Measurements from ENCODE around the gene CDK18.

Gene CDK18

DNA sequence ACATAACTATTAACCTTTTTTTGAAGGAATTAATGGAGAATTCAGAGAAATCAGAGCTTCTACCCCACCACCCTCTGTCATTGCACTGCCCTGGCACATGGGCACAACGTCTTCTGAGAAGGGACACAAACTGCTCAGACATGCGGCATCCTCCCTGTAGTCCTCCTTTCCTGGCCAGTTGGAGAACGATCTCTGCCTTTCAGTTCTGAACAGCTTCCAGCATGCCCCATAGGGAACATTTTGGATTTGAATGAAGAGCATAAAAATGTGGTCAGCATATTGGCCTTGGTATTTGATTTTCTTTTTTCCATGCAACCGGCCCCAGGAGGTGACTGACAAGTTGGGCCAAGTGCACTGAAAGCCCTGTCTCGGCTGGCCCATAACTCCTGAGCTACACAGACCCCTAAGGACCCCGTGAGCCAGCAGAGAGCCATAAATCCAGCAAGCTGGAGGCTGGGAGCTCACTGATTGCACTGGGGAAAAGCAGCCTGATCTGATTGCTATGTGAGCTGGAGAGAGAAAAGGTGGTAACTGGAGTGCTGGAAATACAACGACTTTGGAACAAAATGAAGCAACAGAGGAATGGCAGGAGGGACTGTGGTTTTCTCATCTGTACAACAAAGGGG, 37.8 kb upstream of the CDK18 start:
- no peak overlapping the region for H3K27ac ChIP-seq (ENCODE audit: low read length, poor library complexity, severe bottlenecking)
- no peak overlapping the region for H3K4me2 ChIP-seq (ENCODE audit: low read length, poor library complexity, severe bottlenecking)
- no peaks in the 10 kb centered on the region for H3K9me3 ChIP-seq (ENCODE audit: control insufficient read depth, low read length)
- no peaks in the 10 kb centered on the region for H3K4me1 ChIP-seq (ENCODE audit: control insufficient read depth, insufficient read depth, low read depth, low read length)
- H3K14ac ChIP-seq (ENCODE audit: low read length in 2 of 2), result no peak overlapping the region
- no peak overlapping the region for H2AFZ ChIP-seq (ENCODE audit: low read depth, low read length)
- H3K23ac ChIP-seq (ENCODE audit: low read length in 2 of 2), result no peak overlapping the region
- H4K8ac ChIP-seq (ENCODE audit: low read length), result no peak overlapping the region
- no peak overlapping the region for H3K4ac ChIP-seq (ENCODE audit: low read depth in 1 of 2, low read length in 2 of 2)
- H2BK120ac ChIP-seq (ENCODE audit: low read depth, low read length), result no peak overlapping the region
- no peak overlapping the region for H3K18ac ChIP-seq (ENCODE audit: low read depth in 1 of 2, low read length in 2 of 2)
- no peak overlapping the region for H2BK15ac ChIP-seq (ENCODE audit: low read depth, poor library complexity, severe bottlenecking)
- no peak overlapping the region for H2BK5ac ChIP-seq (ENCODE audit: low read depth, low read length, poor library complexity, severe bottlenecking)
- H3K79me1 ChIP-seq (replicated peaks; ENCODE audit: low read length, poor library complexity, severe bottlenecking), result no peaks in the 10 kb centered on the region
- H3K4me3 ChIP-seq (ENCODE audit: insufficient read depth in 1 of 2, low read depth in 1 of 2, low read length in 2 of 2), result no peak overlapping the region
- peaks cover 57 to 85% of the 10 kb centered on the region in 2 experiments for H3K27me3 ChIP-seq (ENCODE audit: control insufficient read depth in 1 of 2, insufficient read depth in 1 of 2, low read length in 2 of 2)
- H3K9ac ChIP-seq (ENCODE audit: low read length), result no peak overlapping the region
- WGBS, result 36% methylated on average over 7 of the region's 7 CpGs
- no peaks in the 10 kb centered on the region for H3K36me3 ChIP-seq (ENCODE audit: control insufficient read depth in 1 of 2, insufficient read depth in 2 of 2, low read depth in 1 of 2, low read length in 2 of 2)
- no peak overlapping the region for H2BK12ac ChIP-seq (ENCODE audit: low read length in 2 of 2)
- no peak for DNase-seq
- no peak overlapping the region for H4K91ac ChIP-seq (ENCODE audit: low read length)
- H2AK5ac ChIP-seq (ENCODE audit: low read length, severe bottlenecking), result no peak overlapping the region

DNA sequence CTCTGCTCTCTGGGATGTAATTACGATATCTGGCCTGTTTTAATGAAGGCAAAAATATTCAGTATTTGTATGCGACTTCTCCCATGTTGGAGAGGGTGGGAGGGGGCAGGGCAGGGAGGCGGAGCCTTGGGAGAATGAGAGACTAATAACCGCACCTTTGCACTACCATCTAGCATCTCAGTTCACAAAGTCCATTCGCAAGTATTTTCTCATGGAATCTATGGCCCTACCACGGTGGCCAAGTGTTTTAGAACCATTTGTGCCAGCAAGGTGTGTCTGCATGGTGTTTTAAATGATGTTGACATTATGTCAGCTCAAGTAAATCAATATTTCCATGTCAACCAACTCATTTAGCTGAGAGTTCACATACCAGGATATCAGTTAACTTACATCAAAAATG, 34.3 kb upstream of the CDK18 start:
- Histone ChIP-seq H3K36me3 (ENCODE audit: control insufficient read depth in 1 of 2, insufficient read depth in 2 of 2, low read depth in 1 of 2, low read length in 2 of 2) (no peaks in the 10 kb centered on the region), H4K91ac (ENCODE audit: low read length) (no peak overlapping the region)

DNA sequence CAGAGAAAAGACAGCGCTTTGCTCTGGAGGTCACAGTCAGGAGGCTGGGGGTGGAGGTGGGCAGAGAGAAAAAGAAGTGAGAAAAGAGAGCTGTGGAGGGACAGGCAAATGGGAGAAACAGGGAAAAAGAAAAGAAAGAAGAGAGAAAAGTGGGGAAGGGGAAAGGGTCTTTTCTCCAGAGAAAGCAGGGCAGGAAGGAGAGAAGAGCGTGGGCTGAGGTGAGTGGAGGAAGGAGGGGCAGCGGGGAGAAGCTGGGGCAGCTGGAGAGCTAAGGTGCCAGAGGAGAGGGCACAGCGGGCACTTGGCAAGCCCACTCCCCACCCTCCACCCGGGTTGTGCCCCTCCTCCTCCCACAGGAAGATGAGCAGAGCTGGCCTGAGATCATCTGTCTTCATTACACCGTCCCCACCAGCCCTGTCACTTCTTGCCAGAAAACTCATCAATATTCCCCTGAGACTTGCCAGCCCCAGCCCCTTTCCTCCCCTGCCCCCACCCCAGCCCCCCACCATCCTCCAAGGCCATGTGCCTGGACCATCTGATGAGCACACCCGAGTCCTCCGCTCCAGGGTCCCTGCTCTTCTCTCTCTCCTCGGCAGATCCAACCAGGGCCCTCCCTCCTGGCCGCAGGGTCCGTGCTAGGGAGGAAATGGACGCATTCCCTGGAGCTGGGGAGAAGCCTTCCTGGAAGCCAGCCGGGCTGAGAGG, 31.6 kb upstream of the CDK18 start:
- no peak overlapping the region for H2BK5ac ChIP-seq (ENCODE audit: low read depth, low read length, poor library complexity, severe bottlenecking)
- no peak overlapping the region for H2AFZ ChIP-seq (ENCODE audit: low read depth, low read length)
- peaks cover 5% of the 10 kb centered on the region for H3K4me1 ChIP-seq (ENCODE audit: control insufficient read depth, insufficient read depth, low read depth, low read length)
- H3K9ac ChIP-seq (ENCODE audit: low read length), result no peak overlapping the region
- WGBS, result 8% methylated on average over 11 of the region's 13 CpGs
- no peak for DNase-seq
- H3K14ac ChIP-seq (ENCODE audit: low read length in 2 of 2), result no peak overlapping the region
- H2BK15ac ChIP-seq (ENCODE audit: low read depth, poor library complexity, severe bottlenecking), result no peak overlapping the region
- H3K27me3 ChIP-seq (ENCODE audit: control insufficient read depth in 1 of 2, insufficient read depth in 1 of 2, low read length in 2 of 2), result peaks cover 32 to 83% of the 10 kb centered on the region in 2 experiments
- no peaks in the 10 kb centered on the region for H3K79me1 ChIP-seq (replicated peaks; ENCODE audit: low read length, poor library complexity, severe bottlenecking)
- no peaks in the 10 kb centered on the region for H3K36me3 ChIP-seq (ENCODE audit: control insufficient read depth in 1 of 2, insufficient read depth in 2 of 2, low read depth in 1 of 2, low read length in 2 of 2)
- H4K91ac ChIP-seq (ENCODE audit: low read length), result no peak overlapping the region
- H4K8ac ChIP-seq (ENCODE audit: low read length), result no peak overlapping the region
- H3K23ac ChIP-seq (ENCODE audit: low read length in 2 of 2), result no peak overlapping the region
- no peak overlapping the region for H3K4me2 ChIP-seq (ENCODE audit: low read length, poor library complexity, severe bottlenecking)
- H3K4ac ChIP-seq (ENCODE audit: low read depth in 1 of 2, low read length in 2 of 2), result no peak overlapping the region
- H3K27ac ChIP-seq (ENCODE audit: low read length, poor library complexity, severe bottlenecking), result no peak overlapping the region
- no peak overlapping the region for H2AK5ac ChIP-seq (ENCODE audit: low read length, severe bottlenecking)
- H2BK120ac ChIP-seq (ENCODE audit: low read depth, low read length), result no peak overlapping the region
- peaks cover 16% of the 10 kb centered on the region for H3K9me3 ChIP-seq (ENCODE audit: control insufficient read depth, low read length)
- H2BK12ac ChIP-seq (ENCODE audit: low read length in 2 of 2), result no peak overlapping the region
- H3K4me3 ChIP-seq (ENCODE audit: insufficient read depth in 1 of 2, low read depth in 1 of 2, low read length in 2 of 2), result no peak overlapping the region
- no peak overlapping the region for H3K18ac ChIP-seq (ENCODE audit: low read depth in 1 of 2, low read length in 2 of 2)

More for the DNA sequence above, 34.3 kb upstream of the CDK18 start:
- Histone ChIP-seq H3K4ac (ENCODE audit: low read depth in 1 of 2, low read length in 2 of 2) (no peak overlapping the region), H3K27ac (ENCODE audit: low read length, poor library complexity, severe bottlenecking) (no peak overlapping the region), H4K8ac (ENCODE audit: low read length) (no peak overlapping the region), H3K14ac (ENCODE audit: low read length in 2 of 2) (no peak overlapping the region), H3K9me3 (ENCODE audit: control insufficient read depth, low read length) (peaks cover 7% of the 10 kb centered on the region), H2BK15ac (ENCODE audit: low read depth, poor library complexity, severe bottlenecking) (no peak overlapping the region), H2BK5ac (ENCODE audit: low read depth, low read length, poor library complexity, severe bottlenecking) (no peak overlapping the region), H3K9ac (ENCODE audit: low read length) (no peak overlapping the region), H3K27me3 (ENCODE audit: control insufficient read depth in 1 of 2, insufficient read depth in 1 of 2, low read length in 2 of 2) (peaks cover 54 to 86% of the 10 kb centered on the region in 2 experiments), H2AK5ac (ENCODE audit: low read length, severe bottlenecking) (no peak overlapping the region), H3K4me1 (ENCODE audit: control insufficient read depth, insufficient read depth, low read depth, low read length) (no peaks in the 10 kb centered on the region), H3K79me1 (replicated peaks; ENCODE audit: low read length, poor library complexity, severe bottlenecking) (no peaks in the 10 kb centered on the region), H2AFZ (ENCODE audit: low read depth, low read length) (no peak overlapping the region), H3K4me3 (ENCODE audit: insufficient read depth in 1 of 2, low read depth in 1 of 2, low read length in 2 of 2) (no peak overlapping the region), H2BK120ac (ENCODE audit: low read depth, low read length) (no peak overlapping the region), H3K23ac (ENCODE audit: low read length in 2 of 2) (no peak overlapping the region), H3K18ac (ENCODE audit: low read depth in 1 of 2, low read length in 2 of 2) (no peak overlapping the region), H2BK12ac (ENCODE audit: low read length in 2 of 2) (no peak overlapping the region), H3K4me2 (ENCODE audit: low read length, poor library complexity, severe bottlenecking) (no peak overlapping the region)
- DNase-seq, result no peak
- 93% methylated on average over 4 of the region's 6 CpGs for WGBS

DNA sequence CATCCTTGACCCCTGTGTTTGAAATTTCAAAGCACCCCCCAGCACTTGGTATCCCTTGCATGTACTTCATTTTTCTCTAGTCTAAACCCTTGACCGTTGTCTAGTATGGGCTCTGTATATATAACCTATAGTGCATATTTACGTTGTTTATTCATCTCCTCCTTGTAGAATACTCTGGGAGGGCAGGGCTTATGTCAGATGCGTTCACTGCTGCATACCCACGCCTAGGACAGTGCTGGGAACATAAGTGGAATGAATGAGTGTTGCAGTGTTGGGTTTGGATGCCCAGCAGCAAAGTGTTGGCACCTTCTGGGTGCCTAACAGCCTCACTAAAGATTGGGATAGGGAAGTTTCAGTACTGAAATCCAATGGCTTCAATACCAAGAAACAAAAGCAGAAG, 31.0 kb upstream of the CDK18 start:
- H2AFZ ChIP-seq (ENCODE audit: low read depth, low read length), result no peak overlapping the region
- H3K4me1 ChIP-seq (ENCODE audit: control insufficient read depth, insufficient read depth, low read depth, low read length), result peaks cover 5% of the 10 kb centered on the region
- H2BK12ac ChIP-seq (ENCODE audit: low read length in 2 of 2), result no peak overlapping the region
- H4K91ac ChIP-seq (ENCODE audit: low read length), result no peak overlapping the region
- H2BK5ac ChIP-seq (ENCODE audit: low read depth, low read length, poor library complexity, severe bottlenecking), result no peak overlapping the region
- H3K9ac ChIP-seq (ENCODE audit: low read length), result no peak overlapping the region
- H3K9me3 ChIP-seq (ENCODE audit: control insufficient read depth, low read length), result peaks cover 16% of the 10 kb centered on the region
- no peak overlapping the region for H2BK15ac ChIP-seq (ENCODE audit: low read depth, poor library complexity, severe bottlenecking)
- H2BK120ac ChIP-seq (ENCODE audit: low read depth, low read length), result no peak overlapping the region
- H3K36me3 ChIP-seq (ENCODE audit: control insufficient read depth in 1 of 2, insufficient read depth in 2 of 2, low read depth in 1 of 2, low read length in 2 of 2), result no peaks in the 10 kb centered on the region
- H3K27me3 ChIP-seq (ENCODE audit: control insufficient read depth in 1 of 2, insufficient read depth in 1 of 2, low read length in 2 of 2), result peaks cover 30 to 81% of the 10 kb centered on the region in 2 experiments
- H3K4ac ChIP-seq (ENCODE audit: low read depth in 1 of 2, low read length in 2 of 2), result no peak overlapping the region
- no peak overlapping the region for H3K4me2 ChIP-seq (ENCODE audit: low read length, poor library complexity, severe bottlenecking)
- no peak for DNase-seq
- H3K79me1 ChIP-seq (replicated peaks; ENCODE audit: low read length, poor library complexity, severe bottlenecking), result no peaks in the 10 kb centered on the region
- no peak overlapping the region for H4K8ac ChIP-seq (ENCODE audit: low read length)
- 19% methylated on average over 2 of the region's 4 CpGs for WGBS
- H3K18ac ChIP-seq (ENCODE audit: low read depth in 1 of 2, low read length in 2 of 2), result no peak overlapping the region
- H3K27ac ChIP-seq (ENCODE audit: low read length, poor library complexity, severe bottlenecking), result no peak overlapping the region
- no peak overlapping the region for H3K14ac ChIP-seq (ENCODE audit: low read length in 2 of 2)
- H3K23ac ChIP-seq (ENCODE audit: low read length in 2 of 2), result no peak overlapping the region
- H3K4me3 ChIP-seq (ENCODE audit: insufficient read depth in 1 of 2, low read depth in 1 of 2, low read length in 2 of 2), result no peak overlapping the region
- H2AK5ac ChIP-seq (ENCODE audit: low read length, severe bottlenecking), result no peak overlapping the region
